Esophagus muscularis mucosa (tissue), 3 donors: ENCODE data around the gene ABCA9.

Experiments used
- EP300 ChIP-seq: sonication (generic); formaldehyde crosslinking; IDR thresholded peaks from one replicate; pipeline ENCODE4 v1.6.1; 2017; ENCODE audit warnings: antibody characterized with exemption
- TF ChIP-seq, protein P1 (sequence below), 3 experiments: fragments of 200-600 bp in 2 of 3; fragments of 450-650 bp in 1 of 3; sonication (generic) in 2 of 3; IDR thresholded peaks; one replicate each; pipeline ENCODE4 v1.5.1; 2017 to 2019; ENCODE audit warnings: antibody characterized with exemption in 3 of 3, mild to moderate bottlenecking in 2 of 3, moderate library complexity in 1 of 3

DNA sequence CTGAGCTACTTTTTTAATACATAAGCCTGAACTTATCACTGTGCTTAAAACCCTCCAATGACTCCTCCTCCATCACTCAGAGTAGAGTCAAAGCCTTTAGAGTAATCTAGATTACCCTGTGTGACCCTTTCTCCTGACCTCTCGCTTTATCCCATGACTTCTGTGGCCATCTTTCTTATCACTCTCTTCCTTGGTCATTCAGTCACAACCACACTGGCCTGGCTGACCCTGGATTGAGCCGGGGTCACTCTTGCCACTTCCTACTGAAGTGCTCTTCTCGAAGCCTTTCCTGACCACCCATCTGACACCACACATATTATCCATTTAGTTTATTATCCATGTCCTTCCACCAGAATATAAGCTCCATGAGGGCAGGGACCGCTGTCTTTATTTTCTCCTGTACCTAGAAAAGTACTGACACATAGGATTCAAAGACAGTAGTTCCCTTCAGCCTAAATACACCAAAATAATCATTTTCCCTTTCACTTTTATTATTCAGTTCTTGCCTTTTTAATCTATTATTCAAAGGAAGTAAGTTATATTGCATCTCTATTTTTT lies 28.0 kb upstream of the ABCA9 start:
- TF ChIP-seq, protein P1, sequence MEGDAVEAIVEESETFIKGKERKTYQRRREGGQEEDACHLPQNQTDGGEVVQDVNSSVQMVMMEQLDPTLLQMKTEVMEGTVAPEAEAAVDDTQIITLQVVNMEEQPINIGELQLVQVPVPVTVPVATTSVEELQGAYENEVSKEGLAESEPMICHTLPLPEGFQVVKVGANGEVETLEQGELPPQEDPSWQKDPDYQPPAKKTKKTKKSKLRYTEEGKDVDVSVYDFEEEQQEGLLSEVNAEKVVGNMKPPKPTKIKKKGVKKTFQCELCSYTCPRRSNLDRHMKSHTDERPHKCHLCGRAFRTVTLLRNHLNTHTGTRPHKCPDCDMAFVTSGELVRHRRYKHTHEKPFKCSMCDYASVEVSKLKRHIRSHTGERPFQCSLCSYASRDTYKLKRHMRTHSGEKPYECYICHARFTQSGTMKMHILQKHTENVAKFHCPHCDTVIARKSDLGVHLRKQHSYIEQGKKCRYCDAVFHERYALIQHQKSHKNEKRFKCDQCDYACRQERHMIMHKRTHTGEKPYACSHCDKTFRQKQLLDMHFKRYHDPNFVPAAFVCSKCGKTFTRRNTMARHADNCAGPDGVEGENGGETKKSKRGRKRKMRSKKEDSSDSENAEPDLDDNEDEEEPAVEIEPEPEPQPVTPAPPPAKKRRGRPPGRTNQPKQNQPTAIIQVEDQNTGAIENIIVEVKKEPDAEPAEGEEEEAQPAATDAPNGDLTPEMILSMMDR (IDR thresholded peaks at IDR 0.05), result no peak
- no peak for TF ChIP-seq EP300
